Loucy (cell line): ENCODE results near the gene CYFIP2.
"Not testable (repeated sequence)": the region's sequence is repeated elsewhere in the genome, so short reads cannot be mapped to it uniquely, and the experiment has no call there.

Source experiments
- H2AFZ ChIP-seq: fragments of 200-600 bp; sonication (generic); 2 replicates; pipeline ENCODE4 v1.6.0; 2016; ENCODE audit warnings: antibody characterized with exemption, mild to moderate bottlenecking, low read length, moderate library complexity
- H3F3A ChIP-seq: fragments of 200-600 bp; 2 replicates; pipeline ENCODE4 v1.6.0; 2016; ENCODE audit warnings: antibody characterized with exemption, low read depth, mild to moderate bottlenecking
- H3K27me3 ChIP-seq: fragments of 200-600 bp; sonication (generic); 2 replicates; pipeline ENCODE4 v1.6.1; 2014; ENCODE audit warnings: low read length, mild to moderate bottlenecking; ENCODE audit not compliant: insufficient read depth, poor library complexity, severe bottlenecking
- H3K36me3 ChIP-seq: fragments of 200-600 bp; sonication (generic); 2 replicates; pipeline ENCODE4 v1.6.1; 2016; ENCODE audit warnings: low read length; ENCODE audit not compliant: insufficient read depth
- H3K4me1 ChIP-seq: fragments of 200-600 bp; sonication (generic); 2 replicates; pipeline ENCODE4 v1.5.1; 2014; ENCODE audit warnings: low read length, mild to moderate bottlenecking; ENCODE audit not compliant: insufficient read depth, poor library complexity, severe bottlenecking
- H3K4me2 ChIP-seq: fragments of 200-600 bp; sonication (generic); 2 replicates; pipeline ENCODE4 v1.6.0; 2014; ENCODE audit warnings: antibody characterized with exemption, low read length, low read depth, mild to moderate bottlenecking; ENCODE audit not compliant: poor library complexity, severe bottlenecking
- H3K4me3 ChIP-seq: fragments of 200-600 bp; sonication (generic); 2 replicates; pipeline ENCODE4 v1.5.1; 2014; ENCODE audit warnings: low read length, mild to moderate bottlenecking, mixed read lengths; ENCODE audit not compliant: poor library complexity, severe bottlenecking
- H3K79me2 ChIP-seq: fragments of 200-600 bp; sonication (generic); 2 replicates; pipeline ENCODE4 v1.6.1; 2014; ENCODE audit warnings: low read length; ENCODE audit not compliant: insufficient read depth
- H3K9ac ChIP-seq: fragments of 200-600 bp; sonication (generic); 2 replicates; pipeline ENCODE4 v1.6.0; 2014; ENCODE audit warnings: mild to moderate bottlenecking, low read depth, low read length, moderate library complexity; ENCODE audit not compliant: poor library complexity, severe bottlenecking
- H3K9me2 ChIP-seq: fragments of 200-600 bp; sonication (generic); replicated peaks from 2 replicates; pipeline ENCODE4 v1.6.1; 2016; ENCODE audit warnings: low read depth, low read length, mixed read lengths
- H3K9me3 ChIP-seq: fragments of 200-600 bp; sonication (generic); 2 replicates; pipeline ENCODE4 v1.6.1; 2014; ENCODE audit warnings: mild to moderate bottlenecking, antibody characterized with exemption, low read length, low read depth; ENCODE audit not compliant: insufficient read depth
- H4K20me1 ChIP-seq: fragments of 200-600 bp; sonication (generic); 2 replicates; pipeline ENCODE4 v1.6.0; 2014; ENCODE audit warnings: antibody characterized with exemption, low read length, mild to moderate bottlenecking; ENCODE audit not compliant: insufficient read depth, poor library complexity, severe bottlenecking
- CTCF ChIP-seq: fragments of 200-600 bp; sonication (generic); conservative IDR thresholded peaks from 2 replicates; pipeline ENCODE4 v1.5.1; 2014; ENCODE audit warnings: mild to moderate bottlenecking, antibody characterized with exemption, low read length
- EZH2phosphoT487 ChIP-seq: fragments of 200-600 bp; IDR thresholded peaks from 2 replicates; pipeline ENCODE4 v1.6.1; 2018; ENCODE audit warnings: antibody characterized with exemption, mild to moderate bottlenecking, moderate library complexity, borderline replicate concordance

CYFIP2 gene

GRCh38 chr5:157233515-157233914 lies 32.4 kb upstream of the CYFIP2 start:
- Histone ChIP-seq H3K4me1 (no peaks in the 10 kb centered on the region), H3K36me3 (peaks cover 81% of the 10 kb centered on the region; the same call in 1 of the 2 replicates), H2AFZ (no peak overlapping the region), H3K79me2 (no peaks in the 10 kb centered on the region), H4K20me1 (no peaks in the 10 kb centered on the region), H3K27me3 (no peaks in the 10 kb centered on the region), H3F3A (no peaks in the 10 kb centered on the region), H3K9me2 (no peaks in the 10 kb centered on the region), H3K9ac (no peak overlapping the region), H3K4me3 (no peak overlapping the region), H3K4me2 (no peak overlapping the region), H3K9me3 (no peaks in the 10 kb centered on the region)
- TF ChIP-seq CTCF = no peak
- TF ChIP-seq EZH2phosphoT487 = no peak

DNA sequence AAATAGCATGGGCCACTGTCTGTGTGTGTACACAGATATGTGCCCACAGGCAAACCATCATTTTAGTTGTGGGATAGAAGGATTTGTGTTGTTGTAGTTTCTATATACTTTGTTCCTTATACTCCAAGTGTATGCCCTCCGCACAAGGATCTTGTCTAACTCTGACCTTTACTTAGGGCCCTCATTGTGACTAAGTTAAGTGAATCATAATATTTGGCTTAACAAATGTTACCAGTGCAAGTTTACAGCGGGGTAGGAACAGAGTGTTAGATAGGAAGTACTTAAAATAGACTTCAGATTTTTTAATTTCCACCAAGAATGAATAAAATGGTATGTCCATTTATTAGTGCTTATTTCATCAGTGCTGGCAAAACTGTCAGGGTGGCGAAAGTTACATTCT lies 29.5 kb upstream of the CYFIP2 start:
- Histone ChIP-seq H3K4me1 (no peaks in the 10 kb centered on the region), H3K9me3 (no peaks in the 10 kb centered on the region), H3K4me3 (no peak overlapping the region), H3K79me2 (no peaks in the 10 kb centered on the region), H3K9me2 (no peaks in the 10 kb centered on the region), H3K36me3 (peaks cover 90% of the 10 kb centered on the region; the same call in 1 of the 2 replicates), H3K27me3 (no peaks in the 10 kb centered on the region), H3K4me2 (no peak overlapping the region), H2AFZ (no peak overlapping the region), H3K9ac (no peak overlapping the region), H3F3A (no peaks in the 10 kb centered on the region), H4K20me1 (no peaks in the 10 kb centered on the region)
- TF ChIP-seq CTCF = no peak
- TF ChIP-seq EZH2phosphoT487 = no peak

DNA sequence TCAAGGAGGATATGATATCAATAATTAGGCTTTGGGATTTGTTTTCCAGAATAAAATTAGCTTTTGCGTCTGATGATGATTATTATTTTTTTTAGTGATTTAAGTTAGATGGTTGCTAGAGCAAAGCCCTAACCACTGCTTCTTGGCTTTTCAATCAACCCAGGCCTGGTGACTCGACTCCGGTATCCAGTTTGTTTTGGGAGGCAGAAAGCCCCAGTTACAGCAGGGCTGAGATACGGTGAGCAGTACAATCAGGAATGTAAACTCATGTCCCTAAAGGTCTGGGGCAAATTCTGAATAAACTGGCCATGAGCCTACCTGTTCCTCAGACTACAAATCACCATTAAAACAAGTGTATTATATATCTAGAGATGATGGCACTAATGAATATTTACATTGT lies 24.4 kb upstream of the CYFIP2 start:
- no peaks in the 10 kb centered on the region for H3K9me3 ChIP-seq
- H3K36me3 ChIP-seq = peaks cover 92% of the 10 kb centered on the region; the same call in 1 of the 2 replicates
- no peak overlapping the region for H2AFZ ChIP-seq
- no peak overlapping the region for H3K4me3 ChIP-seq
- H3K4me1 ChIP-seq = no peaks in the 10 kb centered on the region
- H3K9ac ChIP-seq = no peak overlapping the region
- H3K79me2 ChIP-seq = no peaks in the 10 kb centered on the region
- no peaks in the 10 kb centered on the region for H3F3A ChIP-seq
- no peak overlapping the region for H3K4me2 ChIP-seq
- TF ChIP-seq EZH2phosphoT487 (no peak), CTCF (no peak)
- no peaks in the 10 kb centered on the region for H3K9me2 ChIP-seq
- H4K20me1 ChIP-seq = no peaks in the 10 kb centered on the region
- no peaks in the 10 kb centered on the region for H3K27me3 ChIP-seq

GRCh38 chr5:157244704-157245103 lies 21.2 kb upstream of the CYFIP2 start:
- H3K9me2 ChIP-seq, H3F3A ChIP-seq, H3K9me3 ChIP-seq, H3K79me2 ChIP-seq, H3K4me2 ChIP-seq, H3K4me1 ChIP-seq, H2AFZ ChIP-seq, H3K9ac ChIP-seq, H3K27me3 ChIP-seq, H4K20me1 ChIP-seq, H3K4me3 ChIP-seq: not testable (repeated sequence)
- H3K36me3 ChIP-seq = peaks cover 91% of the 10 kb centered on the region
